GM13976 (cell line): Measurements from ENCODE around the gene GRB14.

Experiments used
- DNase-seq: peaks from one replicate; pipeline ENCODE4 v3.0.0; 2012; ENCODE audit warnings: low spot score
- in situ Hi-C: fragments of 300-500 bp; cut with MboI; formaldehyde crosslinking; loops from one replicate; pipeline ENCODE4 v1.12.0; 2022; ENCODE audit warnings: low sequenced_read_pairs, mixed read lengths, inconsistent platforms; ENCODE audit not compliant: unreplicated experiment
- TF ChIP-seq, protein P1 (sequence below): IDR thresholded peaks from 2 replicates; pipeline ENCODE4 v1.5.1; 2012; ENCODE audit warnings: borderline replicate concordance, mild to moderate bottlenecking; ENCODE audit not compliant: insufficient read depth; ENCODE audit errors: extremely low read depth, missing control alignments, control extremely low read depth

The GRB14 gene

GRCh38 chr2:164574931-164575330, 46.4 kb downstream of the GRB14 start:
- in situ Hi-C loops = no loop called here
- TF ChIP-seq, protein P1, sequence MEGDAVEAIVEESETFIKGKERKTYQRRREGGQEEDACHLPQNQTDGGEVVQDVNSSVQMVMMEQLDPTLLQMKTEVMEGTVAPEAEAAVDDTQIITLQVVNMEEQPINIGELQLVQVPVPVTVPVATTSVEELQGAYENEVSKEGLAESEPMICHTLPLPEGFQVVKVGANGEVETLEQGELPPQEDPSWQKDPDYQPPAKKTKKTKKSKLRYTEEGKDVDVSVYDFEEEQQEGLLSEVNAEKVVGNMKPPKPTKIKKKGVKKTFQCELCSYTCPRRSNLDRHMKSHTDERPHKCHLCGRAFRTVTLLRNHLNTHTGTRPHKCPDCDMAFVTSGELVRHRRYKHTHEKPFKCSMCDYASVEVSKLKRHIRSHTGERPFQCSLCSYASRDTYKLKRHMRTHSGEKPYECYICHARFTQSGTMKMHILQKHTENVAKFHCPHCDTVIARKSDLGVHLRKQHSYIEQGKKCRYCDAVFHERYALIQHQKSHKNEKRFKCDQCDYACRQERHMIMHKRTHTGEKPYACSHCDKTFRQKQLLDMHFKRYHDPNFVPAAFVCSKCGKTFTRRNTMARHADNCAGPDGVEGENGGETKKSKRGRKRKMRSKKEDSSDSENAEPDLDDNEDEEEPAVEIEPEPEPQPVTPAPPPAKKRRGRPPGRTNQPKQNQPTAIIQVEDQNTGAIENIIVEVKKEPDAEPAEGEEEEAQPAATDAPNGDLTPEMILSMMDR = no peak
- no peak for DNase-seq

- in situ Hi-C loops = no loop called here
- TF ChIP-seq, protein P1 = no peak
- no peak for DNase-seq
Observed at GRCh38 chr2:164570475-164570874, 50.8 kb downstream of the GRB14 start.

DNA sequence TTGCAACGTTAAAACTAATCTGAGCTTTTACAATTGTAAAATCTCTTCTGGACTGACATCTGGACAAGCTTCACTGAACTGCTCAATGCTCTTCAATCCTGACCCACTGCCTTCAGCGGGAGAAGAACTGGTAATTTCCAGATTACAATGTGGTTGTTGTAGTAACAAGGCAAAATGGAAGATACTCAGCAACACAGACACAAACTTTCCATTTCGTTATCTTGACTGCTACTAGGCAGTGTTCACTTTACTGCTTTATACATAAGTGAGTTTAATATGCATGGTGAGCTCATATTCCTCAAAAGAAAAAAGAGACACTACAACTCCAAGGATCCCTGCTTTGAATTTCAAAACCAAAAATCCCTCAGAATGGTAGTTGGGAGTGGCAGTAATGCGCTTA, 51.9 kb downstream of the GRB14 start:
- TF ChIP-seq, protein P1 = no peak
- in situ Hi-C loops = no loop called here
- DNase-seq = no peak

- in situ Hi-C loops = no loop called here
- TF ChIP-seq, protein P1 = no peak
Observed at GRCh38 chr2:164568317-164568716, 53.0 kb downstream of the GRB14 start.

DNA sequence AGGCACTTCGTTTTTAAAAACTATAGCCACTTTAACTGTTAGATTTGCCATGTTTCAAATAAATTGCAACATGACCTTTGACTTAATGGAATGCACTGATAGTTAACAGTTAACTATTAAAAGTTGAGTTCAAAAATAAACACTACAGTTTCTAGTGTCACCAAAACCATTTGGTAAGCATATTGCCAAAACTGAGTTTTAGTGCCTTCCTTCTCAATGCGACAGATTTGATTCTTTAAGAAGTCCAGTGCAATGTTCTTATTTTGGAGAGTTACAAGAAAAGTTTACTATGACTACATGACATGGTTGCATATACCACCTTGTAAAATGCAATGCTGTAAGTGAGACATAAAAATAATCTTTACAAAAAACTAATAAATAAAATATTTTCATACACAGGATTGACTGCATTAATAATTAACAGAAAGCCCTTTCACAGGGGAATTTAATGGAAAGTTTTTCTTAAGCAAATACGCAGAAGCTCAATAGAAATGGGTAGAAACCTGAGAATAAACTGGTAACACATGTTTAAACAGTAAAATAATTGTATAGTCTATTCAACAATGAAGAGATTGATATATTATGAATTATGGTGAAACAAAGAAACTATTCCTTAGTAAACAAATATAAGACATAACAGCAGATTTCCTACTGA, 53.8 kb downstream of the GRB14 start:
- in situ Hi-C loops = no loop called here
- DNase-seq = no peak
- TF ChIP-seq, protein P1 = no peak

More at GRCh38 chr2:164568317-164568716, 53.0 kb downstream of the GRB14 start:
- DNase-seq = no peak

DNA sequence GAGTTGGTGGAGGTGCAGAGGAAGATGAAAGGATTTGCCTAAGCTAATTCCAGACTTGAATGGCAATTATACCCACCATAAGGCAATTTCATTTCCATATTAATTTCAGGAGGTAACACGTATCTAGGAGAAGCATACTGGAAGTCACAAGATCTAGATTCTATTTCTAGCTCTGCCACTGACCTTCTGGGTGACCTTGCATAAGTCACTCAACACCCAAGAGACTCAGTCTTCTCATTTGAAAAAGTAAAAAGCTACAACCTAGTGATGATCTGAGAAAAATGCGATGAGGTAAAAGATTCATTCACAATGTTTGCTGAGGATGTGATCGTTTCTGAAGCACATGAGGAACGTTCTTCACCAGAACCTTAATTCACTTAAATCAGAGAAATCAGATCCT, 55.9 kb downstream of the GRB14 start:
- no peak for DNase-seq
- TF ChIP-seq, protein P1 = no peak
- in situ Hi-C loops = no loop called here
